ENCODE results near the gene TRAF5.

DNA sequence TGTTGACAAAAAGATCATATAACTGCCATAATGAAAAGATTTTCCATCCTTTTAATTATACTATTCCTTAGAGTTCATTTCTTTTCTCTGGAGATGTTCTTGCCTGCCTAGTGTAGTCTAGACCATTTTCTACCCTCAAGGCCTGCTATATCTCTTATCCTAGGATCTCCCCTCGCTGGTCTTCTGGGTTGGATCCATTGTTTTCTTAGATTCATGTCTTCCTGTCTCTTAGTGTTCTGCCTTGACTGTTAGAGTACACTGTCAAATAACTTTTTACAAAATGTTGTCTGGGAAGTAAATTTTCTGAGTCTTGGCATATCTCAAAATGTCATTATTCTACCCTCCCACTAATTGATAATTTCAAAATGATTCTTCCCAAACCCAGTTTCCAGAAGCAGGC is 66.6 kb downstream of the TRAF5 start:
- TF ChIP-seq POLR2A (IDR thresholded peaks at IDR 0.05; ENCODE audit: low read depth, low read length) (no peak), TAF1 (IDR thresholded peaks at IDR 0.05; ENCODE audit: borderline replicate concordance, low read depth, low read length) (no peak)

All from GM12892 (cell line).